ENCODE results near the gene TMEM61.

GRCh38 chr1:55040083-55040932, 59.9 kb downstream of the TMEM61 start:
- TF ChIP-seq GATA3 (IDR thresholded peaks at IDR 0.05; ENCODE audit: low read depth, low read length) = no peak
- no peak for TF ChIP-seq GATA2 (IDR thresholded peaks at IDR 0.05; ENCODE audit: low read depth, low read length)

Data from SH-SY5Y (cell line).